Measurements from ENCODE around the gene PABPC4L. TPM values are rescaled to one million over a fixed set of nuclear protein-coding genes. Genes with fewer than 3 reads are reported as not detected.

PABPC4L gene
- total and polyA plus RNA-seq, 9 of the 15 experiments (the other 6 are each of a cell fraction or from before 2014, with no cell fraction given): 0.14 to 1.1 (median 0.41) TPM

DNA sequence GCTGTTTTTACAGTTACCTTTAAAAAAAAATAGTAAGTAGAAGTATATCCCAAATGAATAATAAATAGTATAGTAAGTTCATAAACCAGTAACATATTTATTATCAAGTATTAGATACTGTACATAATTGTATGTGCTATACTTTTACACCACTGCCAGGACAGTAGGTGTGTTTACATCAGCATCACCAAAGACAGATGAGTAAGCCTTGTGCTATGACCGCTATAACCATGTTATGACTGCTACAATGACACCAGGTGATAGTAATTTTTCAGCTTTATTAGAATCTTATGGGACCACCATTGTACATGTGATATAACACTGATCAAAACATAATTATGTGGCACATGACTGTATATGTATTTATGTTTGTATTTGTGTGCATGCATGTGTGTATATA is 27.3 kb downstream of the PABPC4L start:
- intact Hi-C loops (cut with micrococcal nuclease) (no loop called here), in situ Hi-C loops (cut with MboI) (no loop called here)
- Histone ChIP-seq H3K4me1 (replicated peaks in 1 of 2; ENCODE audit: control insufficient read depth in 2 of 2, insufficient read depth in 2 of 2, low read length in 2 of 2) (no peaks in the 10 kb centered on the region), H3K79me2 (ENCODE audit: control insufficient read depth, insufficient read depth, low read length) (no peaks in the 10 kb centered on the region), H3K27ac (ENCODE audit: extremely low read depth, low read depth, low read length) (no peak overlapping the region), H3K9me1 (ENCODE audit: control insufficient read depth, insufficient read depth, low read length) (no peaks in the 10 kb centered on the region), H3K4me2 (ENCODE audit: insufficient read depth, low read length) (no peak overlapping the region), H3K27me3 (ENCODE audit: control insufficient read depth in 2 of 2, insufficient read depth in 2 of 2, low read length in 2 of 2) (no peaks in the 10 kb centered on the region), H3K36me3 (ENCODE audit: control insufficient read depth, insufficient read depth, low read length) (no peaks in the 10 kb centered on the region), H3K4me3 (no peak overlapping the region), H2AFZ (ENCODE audit: low read depth, low read length) (no peak overlapping the region), H4K20me1 (replicated peaks; ENCODE audit: control insufficient read depth, insufficient read depth, low read length) (no peaks in the 10 kb centered on the region), H3K9ac (ENCODE audit: insufficient read depth in 1 of 2, low read depth in 2 of 2, low read length in 2 of 2) (no peak overlapping the region), H3K9me3 (replicated peaks; ENCODE audit: control insufficient read depth, insufficient read depth, low read depth, low read length) (no peaks in the 10 kb centered on the region; the same call in 1 of the 2 replicates)
- BruUV-seq (replicated peaks): no TSS peak
- FAIRE-seq (no peak), ATAC-seq (no peak), DNase-seq (ENCODE audit: extremely low read depth in 1 of 4, low spot score in 3 of 4) (no peak)
- WGBS (ENCODE audit: insufficient coverage, low coverage, missing lambda C conversion rate): 10% methylated on average over 1 of the region's 1 CpG
- ChIA-PET CTCF (ENCODE audit: low intra/inter-chr PET ratio) (no interaction called here), POLR2A (no interaction called here)
- TF ChIP-seq MCM5 (IDR thresholded peaks at IDR 0.05; ENCODE audit: low read depth): no peak
- TF ChIP-seq PRPF4 (IDR thresholded peaks at IDR 0.05; ENCODE audit: insufficient read depth, low read depth, low read length, poor library complexity, severe bottlenecking): no peak
- TF ChIP-seq, protein P1, sequence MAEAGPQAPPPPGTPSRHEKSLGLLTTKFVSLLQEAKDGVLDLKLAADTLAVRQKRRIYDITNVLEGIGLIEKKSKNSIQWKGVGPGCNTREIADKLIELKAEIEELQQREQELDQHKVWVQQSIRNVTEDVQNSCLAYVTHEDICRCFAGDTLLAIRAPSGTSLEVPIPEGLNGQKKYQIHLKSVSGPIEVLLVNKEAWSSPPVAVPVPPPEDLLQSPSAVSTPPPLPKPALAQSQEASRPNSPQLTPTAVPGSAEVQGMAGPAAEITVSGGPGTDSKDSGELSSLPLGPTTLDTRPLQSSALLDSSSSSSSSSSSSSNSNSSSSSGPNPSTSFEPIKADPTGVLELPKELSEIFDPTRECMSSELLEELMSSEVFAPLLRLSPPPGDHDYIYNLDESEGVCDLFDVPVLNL (CRISPR knock-in tag; IDR thresholded peaks at IDR 0.05; ENCODE audit: low read depth): no peak
- TF ChIP-seq MCM7 (IDR thresholded peaks at IDR 0.05): no peak
- TF ChIP-seq MAZ (CRISPR knock-in tag; conservative IDR thresholded peaks at IDR 0.05 in 1 of 2, IDR thresholded peaks at IDR 0.05 in 1 of 2): no peak
- TF ChIP-seq, protein P2, sequence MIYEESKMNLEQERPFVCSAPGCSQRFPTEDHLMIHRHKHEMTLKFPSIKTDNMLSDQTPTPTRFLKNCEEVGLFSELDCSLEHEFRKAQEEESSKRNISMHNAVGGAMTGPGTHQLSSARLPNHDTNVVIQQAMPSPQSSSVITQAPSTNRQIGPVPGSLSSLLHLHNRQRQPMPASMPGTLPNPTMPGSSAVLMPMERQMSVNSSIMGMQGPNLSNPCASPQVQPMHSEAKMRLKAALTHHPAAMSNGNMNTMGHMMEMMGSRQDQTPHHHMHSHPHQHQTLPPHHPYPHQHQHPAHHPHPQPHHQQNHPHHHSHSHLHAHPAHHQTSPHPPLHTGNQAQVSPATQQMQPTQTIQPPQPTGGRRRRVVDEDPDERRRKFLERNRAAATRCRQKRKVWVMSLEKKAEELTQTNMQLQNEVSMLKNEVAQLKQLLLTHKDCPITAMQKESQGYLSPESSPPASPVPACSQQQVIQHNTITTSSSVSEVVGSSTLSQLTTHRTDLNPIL (CRISPR knock-in tag; IDR thresholded peaks at IDR 0.05): no peak
- no peak for TF ChIP-seq NCOA1 (IDR thresholded peaks at IDR 0.05; ENCODE audit: low read depth)
- no peak for TF ChIP-seq ZKSCAN1 (IDR thresholded peaks at IDR 0.05; ENCODE audit: low read depth, low read length)
- TF ChIP-seq NFATC3 (IDR thresholded peaks at IDR 0.05): no peak
- TF ChIP-seq, protein P3, sequence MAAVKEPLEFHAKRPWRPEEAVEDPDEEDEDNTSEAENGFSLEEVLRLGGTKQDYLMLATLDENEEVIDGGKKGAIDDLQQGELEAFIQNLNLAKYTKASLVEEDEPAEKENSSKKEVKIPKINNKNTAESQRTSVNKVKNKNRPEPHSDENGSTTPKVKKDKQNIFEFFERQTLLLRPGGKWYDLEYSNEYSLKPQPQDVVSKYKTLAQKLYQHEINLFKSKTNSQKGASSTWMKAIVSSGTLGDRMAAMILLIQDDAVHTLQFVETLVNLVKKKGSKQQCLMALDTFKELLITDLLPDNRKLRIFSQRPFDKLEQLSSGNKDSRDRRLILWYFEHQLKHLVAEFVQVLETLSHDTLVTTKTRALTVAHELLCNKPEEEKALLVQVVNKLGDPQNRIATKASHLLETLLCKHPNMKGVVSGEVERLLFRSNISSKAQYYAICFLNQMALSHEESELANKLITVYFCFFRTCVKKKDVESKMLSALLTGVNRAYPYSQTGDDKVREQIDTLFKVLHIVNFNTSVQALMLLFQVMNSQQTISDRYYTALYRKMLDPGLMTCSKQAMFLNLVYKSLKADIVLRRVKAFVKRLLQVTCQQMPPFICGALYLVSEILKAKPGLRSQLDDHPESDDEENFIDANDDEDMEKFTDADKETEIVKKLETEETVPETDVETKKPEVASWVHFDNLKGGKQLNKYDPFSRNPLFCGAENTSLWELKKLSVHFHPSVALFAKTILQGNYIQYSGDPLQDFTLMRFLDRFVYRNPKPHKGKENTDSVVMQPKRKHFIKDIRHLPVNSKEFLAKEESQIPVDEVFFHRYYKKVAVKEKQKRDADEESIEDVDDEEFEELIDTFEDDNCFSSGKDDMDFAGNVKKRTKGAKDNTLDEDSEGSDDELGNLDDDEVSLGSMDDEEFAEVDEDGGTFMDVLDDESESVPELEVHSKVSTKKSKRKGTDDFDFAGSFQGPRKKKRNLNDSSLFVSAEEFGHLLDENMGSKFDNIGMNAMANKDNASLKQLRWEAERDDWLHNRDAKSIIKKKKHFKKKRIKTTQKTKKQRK (IDR thresholded peaks at IDR 0.05; ENCODE audit: borderline replicate concordance, low read depth, low read length): no peak
- no peak for TF ChIP-seq SRSF3 (IDR thresholded peaks at IDR 0.05; ENCODE audit: insufficient read depth, low read length)
